Stimulated activated CD8-positive, alpha-beta memory T cell treated with anti-CD3 and anti-CD28 coated beads, Interleukin-12 subunit alpha, Interleukin-12 subunit beta, amount 100 ng/mL, for 24 hours (primary cell): Measurements from ENCODE around the gene ARHGEF6.

Experiments used
- DNase-seq: peaks from one replicate; pipeline ENCODE4 v3.0.0-alpha.2; 2020; ENCODE audit errors: extremely low read depth

Gene ARHGEF6

GRCh38 chrX:136745215-136746173, 35.2 kb downstream of the ARHGEF6 start:
- DNase-seq: no peak

- no peak for DNase-seq
Observed at GRCh38 chrX:136742721-136743379, 37.9 kb downstream of the ARHGEF6 start.

GRCh38 chrX:136738049-136738729, 42.5 kb downstream of the ARHGEF6 start:
- no peak for DNase-seq

- no peak for DNase-seq
Observed at GRCh38 chrX:136736690-136737089, 44.0 kb downstream of the ARHGEF6 start.

GRCh38 chrX:136735601-136736000, 45.1 kb downstream of the ARHGEF6 start:
- DNase-seq: no peak

- DNase-seq: no peak
Observed at GRCh38 chrX:136733613-136734012, 47.1 kb downstream of the ARHGEF6 start.

GRCh38 chrX:136731798-136732197, 48.9 kb downstream of the ARHGEF6 start:
- no peak for DNase-seq

GRCh38 chrX:136731207-136731782, 49.4 kb downstream of the ARHGEF6 start:
- no peak for DNase-seq

- no peak for DNase-seq
Observed at GRCh38 chrX:136728393-136728792, 52.3 kb downstream of the ARHGEF6 start.

GRCh38 chrX:136725441-136726104, 55.2 kb downstream of the ARHGEF6 start:
- no peak for DNase-seq

- no peak for DNase-seq
Observed at GRCh38 chrX:136718091-136718490, 62.6 kb downstream of the ARHGEF6 start.

GRCh38 chrX:136714626-136715599, 65.8 kb downstream of the ARHGEF6 start:
- no peak for DNase-seq

GRCh38 chrX:136712650-136713310, 68.0 kb downstream of the ARHGEF6 start:
- DNase-seq: no peak

- no peak for DNase-seq
Observed at GRCh38 chrX:136711147-136711546, 69.6 kb downstream of the ARHGEF6 start.

GRCh38 chrX:136710325-136710951, 70.3 kb downstream of the ARHGEF6 start:
- no peak for DNase-seq

- DNase-seq: no peak
Observed at GRCh38 chrX:136708348-136708747, 72.4 kb downstream of the ARHGEF6 start.

GRCh38 chrX:136697156-136697555, 83.6 kb downstream of the ARHGEF6 start:
- no peak for DNase-seq

GRCh38 chrX:136694431-136695087, 86.2 kb downstream of the ARHGEF6 start:
- no peak for DNase-seq

GRCh38 chrX:136692271-136692670, 88.5 kb downstream of the ARHGEF6 start:
- DNase-seq: no peak
